ENCODE results near the gene PTPRK.
A peak's percentile ranks its signal among the peaks of the same experiment; 100 is the strongest.

The PTPRK gene

GRCh38 chr6:128379577-128379976, 140.8 kb downstream of the PTPRK start:
- no peak for FAIRE-seq

DNA sequence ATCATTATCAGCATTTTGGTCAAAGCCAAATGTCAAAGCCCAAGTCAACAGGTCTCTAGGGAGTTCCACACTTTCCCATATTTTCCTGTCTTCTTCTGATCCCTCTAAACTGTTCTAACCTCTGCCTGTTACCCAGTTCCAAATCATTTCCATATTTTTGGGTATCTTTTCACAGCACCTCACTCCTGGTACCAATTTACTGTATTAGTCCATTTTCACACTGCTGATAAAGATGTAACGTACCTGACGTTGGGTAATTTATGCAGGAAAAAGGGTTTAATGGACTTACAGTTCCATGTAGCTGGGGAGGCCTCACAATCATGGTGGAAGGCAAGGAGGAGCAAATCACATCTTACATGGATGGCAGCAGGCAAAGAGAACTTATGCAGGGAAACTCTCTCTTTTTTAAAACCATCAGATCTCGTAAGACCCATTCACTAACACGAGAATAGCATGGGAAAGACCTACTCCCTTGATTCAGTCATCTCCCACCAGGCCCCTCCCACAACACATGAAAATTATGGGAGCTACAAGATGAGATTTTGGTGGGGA, 143.4 kb downstream of the PTPRK start:
- FAIRE-seq = no peak

DNA sequence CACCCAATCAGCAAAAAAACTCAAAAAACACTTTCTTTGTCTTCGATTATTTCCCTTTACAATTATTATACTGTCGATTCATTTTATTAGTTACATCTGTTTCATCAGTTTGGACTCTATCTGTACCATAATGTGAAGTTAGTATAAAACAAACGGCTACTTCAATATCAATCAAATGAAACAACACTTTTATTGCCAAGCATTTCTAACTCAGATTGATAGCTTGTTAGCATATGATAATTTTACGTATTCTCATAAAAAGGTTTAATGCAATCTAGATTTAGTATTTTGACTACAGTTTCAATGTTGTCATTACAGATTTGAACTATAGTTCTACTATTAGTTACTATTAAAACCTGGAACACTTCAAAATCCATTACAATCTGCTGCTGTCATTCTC, 149.3 kb downstream of the PTPRK start:
- FAIRE-seq = peak; percentile 71

DNA sequence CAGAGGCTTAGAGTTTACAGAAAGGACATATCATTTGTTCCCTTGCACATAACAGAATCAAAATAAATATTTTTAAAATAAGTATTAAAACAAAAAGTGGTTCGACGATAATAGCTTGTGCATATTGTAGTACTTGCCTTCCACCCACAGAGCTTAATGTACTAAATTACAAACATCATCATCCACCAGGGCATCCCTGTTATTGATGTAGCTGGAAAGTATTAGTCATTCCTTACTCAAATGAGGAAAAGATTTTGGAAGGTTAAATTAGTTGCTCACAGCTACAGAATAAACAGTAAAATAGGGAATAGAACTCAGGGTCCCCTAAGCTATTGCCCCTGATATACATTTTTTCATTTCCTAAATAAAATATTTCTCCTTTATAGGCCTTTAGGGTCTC, 150.3 kb downstream of the PTPRK start:
- peak; percentile 90 for FAIRE-seq

- no peak for FAIRE-seq
Observed at GRCh38 chr6:128368213-128368944, 152.0 kb downstream of the PTPRK start.

- FAIRE-seq = no peak
Observed at GRCh38 chr6:128367437-128367836, 153.0 kb downstream of the PTPRK start.

GRCh38 chr6:128365520-128366160, 154.8 kb downstream of the PTPRK start:
- FAIRE-seq = no peak

DNA sequence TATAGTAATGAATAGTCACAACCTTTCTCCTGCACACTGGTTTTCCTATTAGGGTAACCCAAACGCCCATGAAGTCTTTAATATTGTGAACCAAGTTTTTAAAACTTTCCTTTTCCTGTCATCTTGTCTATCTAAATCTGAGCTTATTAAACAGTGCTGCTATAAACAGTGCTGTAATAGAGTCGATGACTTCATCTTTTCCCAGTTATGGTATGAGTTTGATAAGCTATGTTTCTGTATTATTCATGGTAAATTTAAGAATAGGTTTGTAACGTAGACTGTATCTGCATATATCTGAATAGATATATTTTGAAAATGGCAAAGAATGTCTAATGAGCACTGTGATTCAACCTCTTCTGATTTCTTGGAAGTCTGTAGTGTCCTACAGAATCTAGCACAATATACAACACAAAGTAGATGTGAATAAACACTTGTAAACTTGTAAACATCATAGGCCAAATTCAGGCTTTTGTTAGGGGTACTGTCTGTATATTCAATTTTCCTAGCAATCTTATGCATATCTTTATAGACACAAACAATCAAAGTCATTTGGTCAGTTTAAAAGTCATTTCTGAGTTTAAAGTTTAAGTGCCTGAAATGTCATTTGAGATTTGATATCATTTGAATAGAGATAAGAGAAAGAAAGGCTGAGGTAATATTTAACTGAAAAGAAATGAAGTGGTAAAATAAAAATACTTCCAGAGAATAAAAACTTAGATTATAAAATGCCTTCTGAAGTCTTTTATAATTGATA, 155.5 kb downstream of the PTPRK start:
- FAIRE-seq = peak; percentile 68

- FAIRE-seq = no peak
Observed at GRCh38 chr6:128363020-128363813, 157.2 kb downstream of the PTPRK start.

DNA sequence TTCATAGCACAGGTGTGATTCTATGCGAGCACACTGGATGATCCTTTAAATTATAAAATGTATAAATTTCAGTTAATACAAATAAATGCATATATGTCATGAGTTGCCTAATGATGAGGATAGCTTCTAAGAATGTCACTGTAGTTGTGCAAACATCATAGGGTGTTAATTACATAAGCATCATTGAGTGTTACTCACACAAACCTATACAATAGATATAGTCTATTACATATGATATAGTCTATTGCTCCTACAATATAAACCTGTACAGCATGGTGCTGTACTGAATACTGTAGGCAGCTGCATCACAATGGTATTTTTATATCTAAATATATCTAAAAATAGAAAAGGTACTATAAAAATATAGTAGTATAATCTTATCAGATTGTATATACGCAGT, 159.0 kb downstream of the PTPRK start:
- FAIRE-seq = peak; percentile 33

GRCh38 chr6:128358244-128358776, 162.1 kb downstream of the PTPRK start:
- no peak for FAIRE-seq

- no peak for FAIRE-seq
Observed at GRCh38 chr6:128357392-128358130, 162.8 kb downstream of the PTPRK start.

DNA sequence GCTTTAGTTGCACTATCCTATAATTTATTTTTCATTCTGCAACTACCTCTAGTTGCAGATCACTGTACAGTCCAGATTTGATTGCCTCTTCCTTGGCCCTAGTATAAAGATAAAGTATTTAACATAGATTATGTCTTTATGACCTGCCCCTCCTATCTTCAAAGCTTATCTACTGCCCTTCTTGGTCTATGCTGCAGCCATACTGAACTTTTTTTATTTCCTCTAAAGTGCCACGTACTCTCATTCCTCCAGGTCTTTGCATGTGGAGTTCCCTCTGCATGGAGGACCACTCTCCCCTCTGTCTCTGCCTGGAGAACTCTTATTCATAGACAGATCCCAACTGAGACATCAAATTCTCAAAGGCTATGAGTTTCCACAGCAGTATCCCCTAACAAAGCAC, 168.0 kb downstream of the PTPRK start:
- no peak for FAIRE-seq

- no peak for FAIRE-seq
Observed at GRCh38 chr6:128351255-128351514, 169.2 kb downstream of the PTPRK start.

- peak; percentile 17 for FAIRE-seq
Observed at GRCh38 chr6:128350416-128351254, 169.8 kb downstream of the PTPRK start.

- FAIRE-seq = no peak
Observed at GRCh38 chr6:128347123-128347522, 173.3 kb downstream of the PTPRK start.

- no peak for FAIRE-seq
Observed at GRCh38 chr6:128346569-128346968, 173.8 kb downstream of the PTPRK start.

DNA sequence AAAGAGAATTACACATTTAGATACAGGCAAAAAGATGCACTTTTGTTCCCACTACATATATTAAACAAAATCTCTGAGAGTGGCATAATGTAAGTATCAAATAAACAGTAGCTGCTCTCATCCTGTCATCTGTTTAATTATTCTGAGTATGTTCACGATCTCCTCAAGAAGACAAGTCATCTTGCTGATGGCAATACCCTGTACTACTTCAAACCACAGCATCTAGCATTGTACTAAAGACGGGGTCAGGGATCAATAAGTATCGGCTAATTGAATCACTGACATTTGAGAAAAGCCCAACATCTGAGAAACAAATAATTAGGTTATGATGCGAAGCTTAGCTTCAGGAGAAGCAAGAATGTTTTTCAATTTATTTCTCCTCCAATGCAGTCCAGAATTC, 175.1 kb downstream of the PTPRK start:
- FAIRE-seq = no peak

- FAIRE-seq = no peak
Observed at GRCh38 chr6:128343706-128344105, 176.7 kb downstream of the PTPRK start.

GRCh38 chr6:128339635-128340450, 180.6 kb downstream of the PTPRK start:
- FAIRE-seq = no peak

Data from islet of Langerhans (tissue), 1 donor.